ENCODE results near the gene ADAMTSL1.

Gene ADAMTSL1

GRCh38 chr9:18743971-18744370, 270.0 kb downstream of the ADAMTSL1 start:
- no peak for DNase-seq

DNA sequence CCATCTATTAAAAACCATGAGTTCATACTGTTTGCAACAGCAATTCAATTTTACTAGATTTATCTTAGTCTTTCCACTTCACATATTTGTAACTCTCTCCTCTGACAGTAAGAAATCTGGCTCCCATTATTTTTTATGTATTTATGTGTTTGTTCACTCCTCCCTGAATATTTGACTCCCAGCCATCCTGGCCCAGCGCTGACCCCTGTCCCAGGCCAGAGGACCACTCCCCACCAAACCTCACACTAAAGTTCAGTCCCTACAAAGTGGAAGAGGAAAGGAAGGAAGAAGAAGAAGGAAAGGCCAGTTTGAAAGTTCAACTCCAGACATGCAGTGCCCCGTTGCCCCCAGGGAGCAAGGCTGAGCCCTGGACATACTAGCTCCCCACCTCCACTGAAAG, 271.8 kb downstream of the ADAMTSL1 start:
- DNase-seq = no peak

GRCh38 chr9:18746631-18747030, 272.7 kb downstream of the ADAMTSL1 start:
- no peak for DNase-seq

DNA sequence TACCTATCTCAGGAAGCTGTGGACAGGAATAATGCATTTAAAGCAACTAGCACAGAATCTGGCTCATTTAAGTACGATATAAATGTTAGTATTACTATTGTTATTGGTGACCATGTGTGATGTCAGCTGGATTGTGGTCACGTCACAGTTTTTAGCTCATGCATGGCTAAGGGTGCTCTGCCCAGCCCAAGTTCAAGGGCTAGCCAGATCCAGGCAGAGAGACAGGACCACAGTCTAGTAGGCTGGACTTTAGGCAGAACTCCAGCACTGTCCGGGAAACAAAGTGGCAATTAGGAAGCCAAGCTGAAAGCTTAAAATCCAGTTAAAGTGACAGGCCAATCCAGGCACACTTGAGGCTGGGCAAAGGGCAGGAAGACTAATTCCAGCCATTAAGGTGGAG, 273.6 kb downstream of the ADAMTSL1 start:
- DNase-seq = no peak

- DNase-seq = no peak
Measured at GRCh38 chr9:18748251-18748701, 274.3 kb downstream of the ADAMTSL1 start.

DNA sequence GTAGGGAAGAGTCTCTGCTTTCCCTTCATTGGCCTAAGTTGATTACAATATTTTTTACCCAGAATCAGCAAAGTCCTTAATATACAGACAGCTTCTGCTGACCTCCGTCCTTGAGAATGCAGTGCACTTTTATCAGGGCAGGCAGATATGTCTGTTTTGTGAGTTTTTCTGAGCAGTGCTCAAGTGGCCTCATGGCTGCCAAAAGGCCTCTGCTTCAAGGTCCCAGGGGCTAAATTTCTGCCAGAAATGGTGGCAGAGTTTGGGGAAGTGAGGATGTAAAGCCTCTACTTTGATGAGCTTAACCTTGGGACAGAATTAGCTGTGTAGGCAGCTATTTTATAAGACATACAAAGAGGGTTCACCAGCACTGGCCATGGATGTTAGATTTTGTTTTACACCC, 275.8 kb downstream of the ADAMTSL1 start:
- DNase-seq = no peak

- DNase-seq = no peak
Measured at GRCh38 chr9:18753904-18754303, 280.0 kb downstream of the ADAMTSL1 start.

DNA sequence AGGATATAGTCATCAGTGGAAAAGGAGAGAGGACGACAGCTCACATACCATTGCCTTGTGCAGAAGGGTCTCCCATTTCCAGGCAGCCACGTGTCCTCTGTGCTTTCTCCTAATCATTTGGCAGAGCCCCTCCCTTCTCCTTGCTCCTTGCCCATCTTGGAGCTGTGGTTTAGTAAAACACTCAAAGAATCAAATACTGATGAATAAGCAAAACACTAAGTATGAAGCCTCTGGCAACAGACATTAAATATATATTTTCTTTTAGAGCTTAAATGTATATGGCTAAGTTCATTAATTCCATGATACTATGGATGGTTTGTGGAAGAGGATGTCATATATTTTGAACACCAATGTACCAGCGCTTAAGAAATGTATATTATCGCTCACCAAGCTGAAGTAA, 280.6 kb downstream of the ADAMTSL1 start:
- DNase-seq = no peak

- no peak for DNase-seq
Measured at GRCh38 chr9:18755263-18755662, 281.3 kb downstream of the ADAMTSL1 start.

- no peak for DNase-seq
Measured at GRCh38 chr9:18756712-18757125, 282.8 kb downstream of the ADAMTSL1 start.

DNA sequence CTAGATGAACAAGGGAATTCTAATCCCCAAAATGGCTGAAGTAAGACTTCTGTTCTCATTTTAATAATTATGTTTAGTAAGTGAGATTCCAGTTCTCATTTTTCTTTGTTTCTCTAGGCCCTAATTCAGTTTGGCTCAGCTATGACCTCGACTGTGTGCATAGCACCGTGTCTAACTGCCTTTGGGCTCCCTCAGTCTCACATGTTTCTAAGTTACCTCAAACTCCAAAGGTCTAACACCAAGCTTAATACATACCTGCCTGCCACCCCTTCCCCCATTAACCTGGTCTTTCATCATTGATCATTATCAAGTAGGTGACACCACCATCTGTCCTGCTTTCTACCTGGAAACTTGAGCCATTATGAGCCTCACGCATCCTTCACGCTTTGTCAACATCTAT, 285.9 kb downstream of the ADAMTSL1 start:
- DNase-seq = no peak

- DNase-seq = no peak
Measured at GRCh38 chr9:18761742-18762300, 287.9 kb downstream of the ADAMTSL1 start.

- no peak for DNase-seq
Measured at GRCh38 chr9:18766989-18767550, 293.1 kb downstream of the ADAMTSL1 start.

DNA sequence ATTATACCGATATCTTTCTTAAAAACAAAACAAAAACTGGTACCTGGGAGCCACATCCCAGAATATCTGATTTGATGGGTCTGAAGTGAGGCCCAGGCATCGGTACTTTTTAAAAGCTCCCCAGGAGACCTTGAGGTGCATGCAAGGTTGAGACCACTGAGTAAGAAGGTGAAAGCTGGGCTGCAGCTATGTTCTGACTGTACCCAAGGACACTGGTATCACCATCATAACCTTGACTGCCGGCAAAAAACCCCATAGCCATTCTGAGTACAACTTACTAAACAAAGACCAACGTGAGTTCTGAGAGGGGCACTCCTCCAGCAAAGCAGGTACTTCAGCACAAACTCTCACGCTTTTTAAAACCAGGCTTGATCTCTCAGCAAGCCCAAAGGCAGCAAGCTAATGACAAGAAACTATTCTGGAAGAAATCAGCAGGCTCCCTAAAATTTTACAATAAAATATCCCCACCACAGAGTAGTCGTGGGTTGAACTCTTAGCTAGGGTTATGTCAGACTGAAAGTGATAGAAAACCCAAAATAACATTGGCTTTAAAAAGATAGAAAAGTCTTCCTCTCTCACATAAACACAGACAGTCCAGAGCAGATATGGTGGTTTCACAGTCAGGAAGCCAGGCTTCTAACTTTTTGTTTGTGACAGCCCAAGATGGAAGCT, 295.1 kb downstream of the ADAMTSL1 start:
- DNase-seq = no peak

- no peak for DNase-seq
Measured at GRCh38 chr9:18770131-18770908, 296.4 kb downstream of the ADAMTSL1 start.

GRCh38 chr9:18771011-18771410, 297.1 kb downstream of the ADAMTSL1 start:
- DNase-seq = no peak

DNA sequence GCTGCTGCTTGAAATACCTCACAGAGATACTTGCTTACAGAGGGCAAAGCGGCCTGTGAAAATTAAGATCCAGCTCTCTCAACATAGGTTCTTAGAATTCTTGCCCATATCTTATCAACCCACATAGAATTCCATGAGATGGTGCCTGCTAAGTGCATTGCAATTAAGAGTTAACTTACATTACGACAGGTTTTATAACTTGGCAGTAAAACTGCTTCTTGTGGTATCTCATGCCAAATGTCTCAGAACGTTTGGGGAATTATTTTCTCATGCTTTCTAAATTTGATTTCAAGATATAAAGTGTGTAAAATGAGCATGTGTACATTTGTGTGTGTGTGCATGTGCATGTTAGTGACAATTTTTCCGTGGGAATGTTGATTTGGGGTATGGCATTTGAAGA, 297.8 kb downstream of the ADAMTSL1 start:
- DNase-seq = no peak

DNA sequence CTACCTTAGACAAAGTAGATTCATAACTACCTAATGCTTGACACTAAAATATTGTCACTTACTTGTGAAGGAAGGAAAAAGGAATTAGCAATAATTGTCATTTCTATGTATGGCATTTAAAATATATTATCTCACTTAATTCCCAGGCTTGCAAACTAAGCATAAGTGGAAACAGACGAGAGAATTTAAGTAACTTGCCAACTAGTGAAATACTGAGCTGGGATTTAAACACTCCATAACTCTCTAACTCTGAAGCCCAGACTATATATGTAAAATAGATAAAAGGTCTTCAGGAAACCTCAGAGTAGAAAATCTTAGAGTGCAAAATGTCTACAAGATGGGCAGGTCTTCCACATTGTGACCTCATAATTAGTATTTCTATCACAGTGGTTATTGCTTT, 301.3 kb downstream of the ADAMTSL1 start:
- DNase-seq = no peak

GRCh38 chr9:18775930-18776329, 302.0 kb downstream of the ADAMTSL1 start:
- DNase-seq = no peak

- DNase-seq = no peak
Measured at GRCh38 chr9:18776836-18777820, 303.2 kb downstream of the ADAMTSL1 start.

GRCh38 chr9:18778147-18778546, 304.2 kb downstream of the ADAMTSL1 start:
- DNase-seq = no peak

DNA sequence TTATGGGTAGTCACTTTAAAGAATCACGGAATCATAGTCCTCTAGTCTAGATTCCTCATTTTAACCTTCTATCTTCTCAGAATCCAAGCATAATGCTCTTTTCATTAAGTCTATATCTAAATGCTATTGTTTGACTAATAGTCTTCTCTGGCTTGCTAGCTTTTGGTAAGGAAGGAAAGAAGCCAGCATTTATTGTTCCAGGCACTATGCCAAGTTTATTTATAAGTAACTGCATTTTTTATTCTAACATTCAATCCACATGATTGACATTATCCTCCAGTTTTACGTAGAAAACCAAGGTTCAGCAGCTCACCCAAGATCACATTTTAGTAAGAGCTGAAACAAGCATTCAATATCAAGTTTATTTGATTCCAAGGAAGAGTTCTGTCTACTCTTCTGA, 304.9 kb downstream of the ADAMTSL1 start:
- DNase-seq = no peak

DNA sequence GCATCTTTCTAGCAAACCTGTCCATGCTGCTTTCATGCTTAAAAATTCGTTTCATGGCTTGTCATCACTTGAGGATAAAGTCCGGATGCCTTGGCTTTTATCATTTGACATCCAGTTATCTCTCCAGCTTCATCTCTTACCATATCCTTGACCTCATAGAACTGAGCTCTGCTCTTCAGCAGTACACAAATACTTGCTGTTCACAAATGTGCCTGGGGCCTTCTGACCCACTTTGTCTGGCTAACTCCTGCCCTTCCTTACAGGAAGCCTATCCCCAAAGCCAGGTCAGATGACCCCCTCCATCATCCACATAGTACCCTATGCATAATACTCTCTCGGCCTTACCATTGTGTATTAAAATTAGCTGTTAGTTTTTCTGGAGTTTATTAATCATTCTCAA, 310.0 kb downstream of the ADAMTSL1 start:
- DNase-seq = no peak

Data from stimulated activated CD4-positive, alpha-beta T cell treated with anti-CD3 and anti-CD28 coated beads, Interleukin-2, amount 100 ng/mL, for 48 hours (primary cell).